ENCODE data around the gene LRBA.

GRCh38 chr4:150875367-150875766, 139.7 kb downstream of the LRBA start:
- no peak for TF ChIP-seq CTCF (IDR thresholded peaks at IDR 0.05)
- no peak for TF ChIP-seq EP300 (IDR thresholded peaks at IDR 0.05)
- no peak for TF ChIP-seq POLR2A (IDR thresholded peaks at IDR 0.05)

Data from stomach (tissue), 4 donors.